8988T (cell line): ENCODE measurements around the gene STIMATE.
A peak's percentile ranks its signal among the peaks of the same experiment; 100 is the strongest.

Source experiments
- DNase-seq: peaks from one replicate; pipeline ENCODE4 v3.0.0; 2011

STIMATE gene

DNA sequence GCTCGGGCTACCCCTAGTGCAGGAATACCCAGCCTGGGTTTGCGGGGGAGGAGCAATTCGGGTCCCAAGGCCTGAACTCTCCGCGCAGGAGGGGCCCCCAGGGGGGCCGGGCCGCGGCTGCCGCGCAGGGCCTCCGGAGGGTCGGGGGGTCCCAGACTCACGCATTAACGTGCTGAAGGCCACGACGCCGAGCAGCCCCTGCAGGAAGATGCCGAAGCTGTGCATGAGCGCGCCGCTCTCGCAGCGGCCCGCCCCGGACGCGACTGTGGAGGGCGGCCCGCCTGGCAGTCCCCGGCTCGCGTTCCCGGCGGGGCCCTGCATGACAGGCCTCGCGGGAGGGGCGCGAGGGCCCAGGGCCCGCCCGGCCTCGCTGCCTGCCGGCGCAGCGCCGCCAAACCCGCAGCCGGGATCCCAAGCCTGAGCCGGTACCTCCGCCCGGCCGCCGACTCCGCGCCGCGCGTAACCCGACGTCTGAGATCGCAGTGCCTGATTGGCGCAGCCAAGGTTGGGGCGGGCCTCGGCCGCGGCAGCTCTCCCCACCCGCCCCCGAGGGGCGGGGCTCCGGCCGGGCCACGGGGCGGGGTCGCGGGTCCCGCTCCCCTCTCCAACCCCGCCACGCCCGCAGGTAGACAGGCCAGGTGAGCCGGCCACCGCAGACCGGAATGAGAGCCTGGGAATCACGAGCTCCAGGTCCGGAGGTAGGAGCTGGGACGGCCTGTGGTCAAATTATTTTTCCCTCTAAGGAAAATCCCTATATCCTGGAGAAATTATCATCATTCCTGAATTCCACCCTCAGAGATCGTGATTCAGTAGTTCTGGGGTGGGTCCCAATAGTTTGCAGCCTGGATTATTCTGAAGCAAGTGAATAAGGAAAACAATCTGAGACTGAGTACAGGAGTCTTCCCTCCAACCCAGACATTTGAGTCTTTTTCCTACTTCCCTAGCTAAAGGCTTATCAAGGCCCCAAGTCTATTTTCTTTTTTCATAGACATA is at the start of gene STIMATE:
Gene STIMATE (minus strand): TSS at position 419 of the 993 bp plus-strand sequence. CDS start 98 bp downstream, at position 321.
- peak; percentile 96 for DNase-seq

DNA sequence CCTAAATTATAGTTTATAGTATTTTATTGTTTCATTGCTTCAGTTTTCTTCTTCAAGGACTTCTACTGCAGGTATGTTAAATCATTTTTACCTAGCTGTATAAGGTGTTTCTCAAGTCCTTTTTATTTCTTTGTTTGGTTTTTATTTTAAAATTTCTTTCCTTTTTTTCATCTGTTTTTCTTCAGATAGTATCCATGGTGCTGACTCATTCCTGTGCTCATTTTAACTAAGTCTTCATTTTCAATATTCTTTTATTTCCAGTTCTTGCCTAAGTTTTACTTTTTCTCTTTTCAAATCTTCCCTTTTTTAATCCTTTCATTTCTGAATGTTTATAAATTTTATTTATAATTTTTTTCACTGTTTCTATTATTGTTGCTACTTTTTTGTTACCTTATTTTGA is 42.3 kb upstream of the STIMATE start:
- DNase-seq = no peak

DNA sequence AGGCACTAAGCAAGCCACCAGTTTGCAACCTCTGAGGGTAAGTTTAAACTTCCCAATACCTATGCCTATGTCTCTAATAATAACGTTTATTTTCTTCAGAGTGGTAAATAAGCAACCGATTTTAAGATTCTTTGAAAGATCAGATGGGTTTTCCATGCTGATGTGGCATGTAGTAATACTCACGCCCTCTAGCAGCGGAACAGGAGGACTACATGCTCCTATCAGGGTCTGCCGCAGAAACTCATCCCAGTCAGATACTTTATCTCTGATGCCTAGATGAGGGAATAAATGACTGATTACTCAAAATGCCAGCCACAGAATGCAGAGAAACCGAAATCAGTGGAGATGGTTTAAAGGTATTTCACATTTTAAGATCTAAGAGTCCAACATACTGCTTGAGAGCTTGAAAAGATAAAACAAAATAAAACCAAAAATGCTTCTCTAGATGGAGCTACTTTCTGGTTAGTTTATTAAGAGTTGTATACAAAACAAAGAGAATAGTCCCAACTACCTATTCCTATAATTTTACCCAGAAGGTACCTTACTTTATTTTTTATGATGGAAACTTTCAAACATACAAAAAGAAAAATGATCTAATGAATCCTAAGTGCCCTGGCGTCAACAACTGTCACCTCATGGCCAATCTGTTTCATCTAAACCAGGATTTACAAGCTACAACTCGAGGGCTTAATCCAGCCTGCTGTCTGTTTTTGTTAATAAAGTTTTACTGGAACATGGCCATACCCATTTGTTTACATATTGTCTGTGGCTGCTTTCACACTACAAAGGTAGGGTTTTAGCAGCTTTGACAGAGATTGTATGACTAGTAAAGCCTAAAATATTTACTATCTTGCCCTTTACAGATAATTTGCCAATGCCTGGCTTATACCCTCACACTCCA is 37.5 kb upstream of the STIMATE start:
- DNase-seq = no peak

DNA sequence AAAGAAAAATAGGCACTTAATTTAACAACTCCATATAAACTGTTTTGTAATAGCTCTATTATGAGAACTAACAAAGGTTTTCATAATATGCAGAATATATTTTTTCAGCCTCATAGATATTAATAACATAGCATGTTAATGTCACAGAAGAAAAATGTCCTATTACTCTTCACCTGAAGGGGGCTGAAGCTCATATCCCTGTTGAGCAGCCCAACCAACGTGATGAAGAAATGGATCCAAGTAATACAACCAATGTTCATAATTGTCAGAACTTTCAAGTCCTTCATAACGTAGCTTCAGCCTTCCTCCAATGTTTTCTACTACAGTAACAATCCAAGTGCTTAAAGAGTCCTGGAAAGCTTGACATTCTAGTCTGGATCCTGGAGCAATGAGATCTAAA is 34.5 kb upstream of the STIMATE start:
- no peak for DNase-seq

DNA sequence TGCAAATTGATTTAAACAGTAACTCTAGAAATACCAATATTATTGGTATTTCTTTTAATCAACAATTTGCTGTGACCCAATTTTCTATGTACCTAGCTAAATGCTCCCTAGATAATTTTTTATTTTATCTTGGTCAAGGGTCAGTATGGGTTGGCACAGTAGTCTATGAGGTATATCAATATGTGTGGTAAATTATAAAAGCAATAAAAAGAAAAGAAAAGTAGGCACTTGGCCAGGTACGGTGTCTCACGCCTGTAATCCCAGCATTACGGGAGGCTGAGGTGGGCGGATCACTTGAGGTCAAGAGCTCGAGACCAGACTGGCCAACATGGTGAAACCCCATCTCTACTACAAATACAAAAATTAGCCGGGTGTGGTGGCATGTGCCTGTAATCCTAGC is 34.0 kb upstream of the STIMATE start:
- DNase-seq = no peak

DNA sequence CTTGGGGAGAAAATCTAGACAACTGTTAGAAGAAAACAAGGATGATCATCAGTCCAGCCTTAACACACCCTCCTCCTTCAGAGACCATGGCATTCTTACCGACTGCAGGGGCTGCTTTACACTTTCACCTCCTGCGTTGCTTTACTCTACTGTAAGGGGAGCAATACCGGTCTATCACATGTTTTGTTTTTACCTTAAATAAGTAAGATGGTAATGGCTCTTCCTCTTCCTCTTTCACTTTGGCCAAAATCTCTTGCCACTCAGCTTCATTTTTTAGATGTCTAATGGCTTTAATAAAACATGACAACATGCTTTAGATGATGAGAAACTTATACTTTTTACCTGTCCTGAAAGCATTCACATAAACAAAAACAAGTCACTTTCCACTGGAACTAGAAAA is 33.4 kb upstream of the STIMATE start:
- no peak for DNase-seq

DNA sequence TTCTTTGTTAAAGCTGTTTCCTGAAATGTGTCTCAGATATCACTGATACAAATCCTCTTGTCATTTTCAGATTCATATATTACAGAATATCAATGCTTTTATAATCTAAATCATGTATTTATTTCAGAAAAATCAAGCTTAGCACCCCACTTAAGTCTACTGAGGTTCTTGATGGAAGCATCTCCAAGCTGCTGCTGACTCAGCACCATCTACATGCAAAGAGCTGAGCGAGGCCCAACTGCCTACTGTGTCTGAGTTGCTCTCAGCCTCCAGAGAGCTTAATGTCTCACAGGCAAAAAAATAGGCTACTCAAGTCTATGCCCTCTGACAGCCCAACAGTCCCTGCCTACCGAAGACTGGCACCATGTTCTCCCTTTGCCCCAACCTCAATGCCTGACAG is 29.2 kb upstream of the STIMATE start:
- no peak for DNase-seq

DNA sequence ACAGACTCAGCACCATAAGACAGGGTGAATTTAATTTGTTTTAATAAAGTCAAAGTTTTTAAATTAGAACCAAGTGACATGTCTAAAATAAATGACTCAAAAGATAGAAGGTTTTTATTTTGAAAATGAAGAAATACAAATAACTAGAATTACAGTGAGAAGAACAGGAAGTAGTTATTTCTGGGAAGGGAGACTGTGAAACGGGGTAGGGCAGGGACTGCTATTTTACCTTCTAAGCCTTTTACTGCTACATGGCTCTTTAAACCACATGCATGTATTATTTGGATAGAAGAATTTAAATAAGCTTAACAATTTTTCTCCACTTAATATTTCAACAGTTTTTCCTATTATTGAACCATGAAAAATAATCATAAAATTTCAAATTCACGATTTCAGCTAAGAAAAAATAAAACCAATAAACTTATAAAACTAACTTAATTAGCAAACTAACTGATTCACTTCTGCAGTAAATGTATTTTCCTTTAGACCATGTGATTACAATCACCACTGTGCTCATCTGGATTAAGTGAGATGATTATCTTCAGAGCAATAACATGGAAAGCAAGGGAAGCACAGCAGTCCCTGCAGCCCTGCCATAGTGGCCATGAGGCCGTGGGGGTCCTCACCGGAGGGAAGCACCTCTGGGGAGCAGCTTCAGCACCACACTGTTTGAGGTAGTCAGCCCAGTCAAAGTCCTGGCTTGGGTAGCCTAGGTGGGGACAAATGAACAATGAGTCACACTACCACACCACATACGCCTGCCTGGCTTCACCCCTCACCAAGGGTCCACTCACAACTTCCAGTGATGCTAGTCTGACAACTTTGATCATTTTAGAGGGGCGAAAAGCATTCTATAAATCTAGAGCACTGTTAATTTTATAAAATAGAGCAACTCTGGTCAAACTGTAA is 28.3 kb upstream of the STIMATE start:
- DNase-seq = no peak

DNA sequence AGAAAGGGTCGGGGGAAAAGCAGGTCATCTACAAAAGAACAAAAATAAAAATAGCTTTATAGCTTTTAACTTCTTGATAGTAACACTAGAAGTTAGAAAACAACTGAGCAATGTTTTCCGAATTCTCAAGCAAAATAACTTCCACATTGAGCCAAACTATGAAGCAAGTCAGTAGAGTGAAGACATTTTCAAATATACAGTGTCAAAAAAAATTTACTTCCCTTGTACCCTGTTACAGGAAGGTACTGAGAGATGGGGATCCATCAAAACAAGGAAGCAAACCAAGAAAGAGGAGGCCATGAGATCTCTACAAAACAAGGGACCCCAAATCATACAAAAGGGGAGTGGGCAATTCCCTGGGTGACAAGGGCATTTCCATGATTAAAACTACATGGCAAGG is 26.6 kb upstream of the STIMATE start:
- DNase-seq = no peak

DNA sequence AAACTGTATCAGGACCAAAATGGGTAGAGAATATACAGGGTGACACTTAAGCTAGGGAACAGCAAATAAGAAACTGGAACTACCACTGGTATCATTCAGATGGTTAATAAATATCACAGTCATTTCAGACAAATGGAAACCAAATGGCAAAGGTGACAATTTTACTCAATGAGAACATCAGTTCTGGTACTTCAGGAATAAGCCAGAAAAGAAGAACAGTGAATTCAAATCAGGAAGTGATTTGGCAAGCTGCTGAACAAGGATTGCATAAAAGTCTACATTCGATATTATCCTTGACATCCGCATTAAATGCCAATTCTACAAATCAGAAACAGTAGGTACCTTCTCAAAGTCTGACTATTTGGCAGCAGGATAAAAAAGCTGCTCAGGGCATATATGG is 23.5 kb upstream of the STIMATE start:
- DNase-seq = no peak

DNA sequence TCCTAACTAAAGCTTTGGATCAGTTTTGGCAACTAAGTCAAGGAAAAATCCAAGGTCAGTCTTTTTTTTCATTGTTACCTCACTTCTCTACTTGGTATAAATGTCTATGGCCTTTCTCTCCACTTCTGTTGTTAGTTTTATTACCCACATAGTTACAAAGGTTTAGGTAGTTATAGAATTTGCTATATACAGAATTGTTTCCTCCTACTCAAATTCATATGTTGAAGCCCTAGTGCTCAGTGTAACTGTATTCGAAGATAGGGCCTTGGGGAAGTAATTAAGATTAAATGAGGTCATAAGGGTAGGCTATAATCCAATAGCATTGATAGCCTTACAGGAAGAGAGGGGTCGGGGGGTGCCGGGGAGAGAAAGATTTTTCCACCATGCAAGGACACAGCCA is 19.7 kb upstream of the STIMATE start:
- DNase-seq = no peak

DNA sequence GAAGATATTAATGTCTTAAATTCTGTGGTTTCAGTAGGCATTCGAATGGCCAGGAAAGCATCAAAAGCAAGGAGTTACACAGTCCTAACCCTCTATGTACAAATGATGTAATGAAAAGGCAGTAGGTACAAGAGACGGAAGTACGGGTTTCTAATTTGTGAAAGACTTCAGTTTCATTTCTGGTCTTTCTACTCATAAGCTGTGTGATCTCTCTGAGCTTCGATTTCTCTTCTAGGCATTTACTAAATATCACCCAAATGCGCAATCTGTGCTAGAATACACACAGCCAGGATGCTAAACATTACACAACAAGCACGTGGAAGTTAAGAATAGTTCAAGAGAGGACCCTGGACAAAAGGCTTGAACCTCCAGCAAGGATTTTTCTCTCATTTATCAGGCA is 17.9 kb upstream of the STIMATE start:
- DNase-seq = no peak

DNA sequence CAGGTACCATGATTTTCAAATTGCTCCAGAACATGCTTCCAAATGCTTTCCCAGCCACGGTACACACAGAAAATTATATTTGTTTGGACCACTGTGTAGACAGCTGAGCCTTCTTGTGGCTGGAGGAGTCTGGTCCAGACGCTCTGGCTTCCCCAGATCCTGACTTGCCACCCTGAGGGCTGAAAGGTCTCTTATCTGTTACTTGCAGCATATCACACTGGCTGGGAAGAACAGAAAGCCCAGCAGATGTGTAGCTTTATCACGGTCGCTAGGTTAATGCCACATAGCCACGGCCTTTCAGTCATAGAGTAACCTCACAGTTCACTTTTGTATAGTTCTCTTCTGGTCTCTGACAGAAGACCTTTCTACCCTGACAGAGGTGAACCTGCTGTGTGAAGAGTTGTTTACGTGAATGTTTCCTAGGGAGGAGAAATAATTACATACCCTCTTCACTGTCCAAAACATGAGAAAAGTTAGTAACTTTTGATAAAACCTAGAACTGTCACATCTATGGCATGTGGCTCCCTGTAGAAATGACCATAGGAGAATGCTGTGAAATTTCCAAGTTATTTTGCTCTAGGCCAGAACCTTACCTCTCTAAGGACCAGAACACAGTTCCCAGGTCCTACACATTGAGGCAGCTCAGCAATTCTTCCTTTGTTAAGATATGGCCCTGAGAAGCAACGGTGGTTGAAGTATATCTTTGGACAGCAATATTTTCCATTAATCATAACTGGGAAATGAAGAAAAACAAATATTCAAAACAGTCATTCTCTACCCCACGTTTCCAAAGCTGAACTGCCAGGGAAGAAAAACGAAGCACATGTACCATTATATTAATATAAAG is 15.8 kb upstream of the STIMATE start:
- no peak for DNase-seq

DNA sequence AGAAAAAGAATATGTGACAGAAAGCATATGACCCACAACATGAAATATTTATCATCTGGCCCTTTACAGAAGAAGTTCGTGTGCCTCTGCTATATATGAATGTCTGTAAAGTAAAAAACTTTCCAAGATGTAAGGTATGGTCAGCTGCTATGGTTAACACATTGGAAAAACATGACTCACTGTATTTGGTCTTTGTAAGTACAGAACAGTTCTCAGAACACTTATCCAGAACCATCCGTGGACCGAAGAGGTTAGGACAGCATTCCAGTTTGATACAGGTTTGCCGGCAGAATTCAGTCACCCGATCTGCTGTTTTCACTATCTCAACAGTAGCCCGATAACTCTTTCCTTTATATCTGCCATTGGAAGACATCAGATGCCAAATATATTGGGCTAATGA is 13.5 kb upstream of the STIMATE start:
- no peak for DNase-seq

DNA sequence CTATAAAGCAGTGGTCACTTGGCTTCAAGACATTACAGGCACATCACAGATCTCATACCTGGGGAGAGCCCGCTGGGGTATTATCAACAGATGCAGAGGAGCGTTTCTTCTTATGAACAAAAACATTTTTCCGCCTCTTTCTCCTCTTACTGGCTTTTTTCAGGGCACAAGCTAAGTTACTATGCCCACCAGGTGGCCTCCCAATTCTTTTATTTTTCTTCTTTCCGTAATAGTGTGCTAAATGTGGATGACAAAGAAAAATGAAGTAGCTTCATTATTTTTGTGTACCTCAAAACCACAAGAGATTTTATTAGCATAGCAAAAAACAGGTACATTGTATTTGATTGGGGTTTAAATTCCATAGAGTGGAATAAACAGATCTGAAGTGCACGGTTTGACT is 10.1 kb upstream of the STIMATE start:
- no peak for DNase-seq

DNA sequence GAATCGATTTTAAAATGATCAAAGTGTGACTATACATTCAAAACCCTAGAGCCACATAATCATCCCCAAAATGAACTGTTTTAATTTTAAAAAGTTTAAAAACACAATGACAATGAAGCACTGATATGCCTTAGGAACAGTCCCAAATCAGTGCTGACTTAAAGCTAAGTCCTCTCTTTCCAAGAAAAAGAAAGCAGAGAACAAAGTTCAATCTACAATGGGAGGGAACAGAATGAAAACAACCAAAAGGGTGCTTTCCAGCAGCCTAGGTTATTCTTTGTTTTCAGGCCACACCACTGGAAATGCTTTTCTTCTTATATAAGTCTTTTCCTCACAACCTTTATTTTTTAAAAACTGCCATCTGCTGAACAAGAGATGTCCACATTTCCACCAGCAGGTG is 7.2 kb upstream of the STIMATE start:
- DNase-seq = no peak

DNA sequence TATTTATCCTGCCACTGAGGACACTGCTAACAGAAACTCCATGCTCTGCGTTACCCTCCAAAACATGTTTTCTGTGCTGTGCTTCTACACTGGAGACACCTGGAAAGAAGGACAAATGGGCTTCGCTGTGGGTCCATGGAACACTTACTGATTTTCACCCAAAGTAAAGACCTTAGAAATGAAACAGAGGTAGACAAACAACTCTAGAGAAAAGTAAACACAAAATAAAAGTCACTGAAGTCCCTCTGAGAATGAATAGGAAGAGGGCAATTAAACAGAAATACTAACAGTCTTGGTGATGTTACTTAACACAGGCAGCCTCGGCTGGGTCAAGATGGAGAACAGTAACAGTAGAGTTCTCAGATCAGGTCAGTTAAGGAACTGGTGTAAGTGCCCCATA is 6.7 kb upstream of the STIMATE start:
- DNase-seq = no peak

DNA sequence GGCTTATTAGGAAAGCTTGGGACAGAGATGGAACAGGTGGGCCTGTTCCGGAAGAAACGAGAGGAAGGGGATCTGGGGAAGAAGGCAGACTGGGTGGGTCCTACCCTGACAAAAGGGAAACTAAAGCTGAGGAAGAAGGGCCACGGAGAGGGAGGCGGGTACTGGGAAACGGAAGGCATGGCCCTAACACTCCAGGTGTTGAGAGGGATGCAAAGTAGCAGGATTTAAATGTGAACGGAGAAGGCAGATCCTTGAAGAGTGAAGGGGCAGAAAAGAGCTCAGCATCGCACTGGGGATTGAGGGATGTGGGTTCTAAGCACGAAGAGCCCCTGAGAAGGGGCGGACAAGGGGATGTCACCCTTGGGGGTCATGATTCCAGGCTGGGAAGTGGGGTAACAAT is 735 bp downstream of the STIMATE start:
- peak; percentile 46 for DNase-seq

DNA sequence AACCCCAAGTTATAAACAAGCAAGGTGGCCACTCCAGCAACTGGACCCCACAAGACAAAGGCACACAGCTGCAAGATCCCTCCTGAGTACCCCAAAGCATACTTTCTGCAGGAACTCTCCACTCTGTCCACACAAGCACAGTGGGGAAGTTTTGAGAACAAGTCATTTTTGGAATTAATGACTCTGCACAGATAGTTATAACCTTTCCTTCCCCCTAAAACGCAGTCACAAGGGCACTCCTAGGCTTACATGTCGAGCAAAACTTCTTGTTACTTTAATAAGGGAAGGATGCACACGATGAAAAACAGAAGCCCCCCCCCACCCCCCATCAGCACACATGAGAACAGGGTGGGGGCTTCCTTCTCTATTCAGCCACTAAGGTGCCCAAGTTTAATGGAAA is 1.2 kb downstream of the STIMATE start:
- no peak for DNase-seq

DNA sequence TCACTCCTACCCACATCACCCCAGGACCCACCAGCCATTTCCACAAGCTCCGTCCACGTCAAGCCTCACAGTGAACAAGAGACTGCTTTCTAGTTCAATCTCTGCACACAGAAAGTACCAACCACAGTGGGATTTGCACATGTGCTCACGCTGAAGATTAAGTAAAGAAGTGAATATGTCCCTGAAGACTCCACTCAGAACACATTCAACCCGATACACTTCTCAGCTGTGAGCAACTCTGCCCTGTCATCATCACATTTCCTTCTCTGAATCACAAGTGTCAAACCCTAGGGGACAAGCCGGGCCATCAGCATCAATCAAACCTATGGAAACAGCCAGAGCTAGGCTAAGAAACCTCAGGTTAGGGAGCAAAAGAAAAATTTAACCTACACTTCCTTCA is 1.9 kb downstream of the STIMATE start:
- no peak for DNase-seq

DNA sequence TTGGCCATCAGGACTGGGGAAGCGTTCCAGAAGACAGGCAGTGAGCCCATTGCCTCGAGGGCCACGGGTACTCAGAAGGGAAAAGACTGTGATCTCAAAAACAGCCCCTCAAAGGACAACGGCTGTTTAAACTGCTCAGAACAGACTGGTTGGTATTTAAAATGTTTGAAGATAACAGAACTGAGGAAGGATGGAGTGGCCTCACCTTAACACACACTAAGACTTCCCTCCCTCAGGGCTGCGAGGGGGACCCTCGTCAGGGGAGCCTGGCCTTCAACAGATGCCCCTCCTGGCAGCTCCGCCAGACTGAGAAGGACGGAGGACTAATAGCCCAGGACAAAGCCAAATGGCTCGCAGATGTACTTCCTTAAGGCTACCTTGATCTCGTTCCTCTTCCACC is 2.6 kb downstream of the STIMATE start:
- no peak for DNase-seq

DNA sequence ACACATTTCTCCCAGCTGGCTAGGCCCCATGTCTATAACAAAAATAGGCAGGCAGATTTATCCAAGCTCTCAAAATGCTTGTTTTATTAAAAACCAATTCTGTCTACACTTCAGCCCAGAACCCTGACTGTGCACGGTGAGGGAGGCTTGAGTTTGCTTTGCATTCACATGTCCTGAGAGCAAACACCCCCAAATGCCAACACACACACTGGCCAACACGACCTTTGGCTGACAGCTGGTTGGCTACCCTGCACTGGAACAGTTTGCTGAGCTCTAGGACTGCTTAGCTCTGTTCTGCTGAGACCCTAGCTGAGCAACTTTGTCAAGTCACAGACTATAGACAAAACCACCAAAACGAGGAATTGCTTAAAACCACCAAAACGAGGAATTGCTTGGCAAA is 3.6 kb downstream of the STIMATE start:
- no peak for DNase-seq
